ENCODE data around the gene STAP2.
A peak's percentile ranks its signal among the peaks of the same experiment; 100 is the strongest.

STAP2 gene

GRCh38 chr19:4326837-4327251 lies 11.8 kb downstream of the STAP2 start:
- DNase-seq = peak; percentile 19

- DNase-seq = no peak
These were observed 12.3 kb downstream of the STAP2 start for GRCh38 chr19:4326215-4326836.

- DNase-seq = no peak
These were observed 14.4 kb downstream of the STAP2 start for GRCh38 chr19:4324228-4324627.

DNA sequence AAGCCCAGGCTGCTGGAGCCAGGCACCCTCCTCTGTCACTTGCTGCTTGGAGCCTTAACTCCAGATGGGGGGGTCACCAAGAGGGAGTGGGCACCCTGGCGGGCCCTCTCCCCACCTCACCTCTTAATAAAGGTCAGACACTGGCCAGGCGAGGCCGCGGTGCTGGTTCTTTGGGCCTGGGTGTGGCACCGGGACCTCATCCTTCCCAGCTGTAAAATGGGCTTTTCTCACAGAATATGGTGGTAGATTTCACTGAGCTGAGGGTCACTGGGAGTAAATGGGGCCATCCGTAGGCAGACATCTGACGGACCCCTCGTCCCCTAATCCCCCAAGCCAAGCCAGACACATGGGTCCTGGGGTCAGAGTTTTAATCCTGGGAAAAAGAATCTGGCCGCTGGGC lies 14.9 kb downstream of the STAP2 start:
- DNase-seq = no peak

GRCh38 chr19:4322942-4323665 lies 15.5 kb downstream of the STAP2 start:
- no peak for DNase-seq

DNA sequence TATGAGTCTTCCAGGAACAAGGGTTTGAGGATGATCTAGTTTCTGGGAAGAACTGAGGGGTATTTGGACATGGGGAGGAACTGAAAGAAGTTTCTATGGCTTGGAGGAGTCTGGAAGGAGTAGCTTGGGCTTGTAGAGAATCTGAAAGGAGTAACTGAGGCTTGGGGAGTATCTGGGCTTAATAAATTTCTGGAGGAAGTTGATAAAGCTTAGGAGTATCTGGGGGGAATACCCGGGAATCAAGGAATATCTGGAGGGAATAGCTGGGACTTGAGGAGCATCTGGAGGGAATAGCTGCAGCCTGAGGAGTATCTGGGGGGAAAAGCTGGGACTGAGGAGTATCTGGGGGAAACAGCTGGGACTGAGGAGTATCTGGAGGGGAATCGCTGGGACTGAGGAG lies 18.2 kb downstream of the STAP2 start:
- DNase-seq = no peak

- DNase-seq = no peak
These were observed 19.4 kb downstream of the STAP2 start for GRCh38 chr19:4319067-4319718.

DNA sequence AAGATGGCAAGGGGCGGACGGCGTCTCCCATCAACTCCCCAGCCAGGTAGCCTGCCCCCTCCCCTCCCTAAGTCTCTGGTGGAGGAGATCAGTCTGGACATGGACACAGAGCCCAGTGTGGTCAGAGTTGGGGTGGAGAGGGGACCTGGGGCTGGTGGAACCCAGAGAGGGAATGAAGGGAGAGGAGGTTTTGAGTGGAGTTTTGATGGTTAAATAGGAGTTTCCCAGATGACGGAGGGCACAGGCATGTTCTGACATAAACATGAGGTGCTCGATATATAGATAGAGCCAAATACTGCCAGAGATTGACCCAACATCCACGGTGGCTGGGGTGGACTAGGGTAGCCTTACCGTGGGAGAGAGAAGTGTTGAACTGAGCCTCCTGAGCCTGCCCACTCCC lies 20.2 kb downstream of the STAP2 start:
- DNase-seq = no peak

GRCh38 chr19:4316956-4317355 lies 21.7 kb downstream of the STAP2 start:
- no peak for DNase-seq

DNA sequence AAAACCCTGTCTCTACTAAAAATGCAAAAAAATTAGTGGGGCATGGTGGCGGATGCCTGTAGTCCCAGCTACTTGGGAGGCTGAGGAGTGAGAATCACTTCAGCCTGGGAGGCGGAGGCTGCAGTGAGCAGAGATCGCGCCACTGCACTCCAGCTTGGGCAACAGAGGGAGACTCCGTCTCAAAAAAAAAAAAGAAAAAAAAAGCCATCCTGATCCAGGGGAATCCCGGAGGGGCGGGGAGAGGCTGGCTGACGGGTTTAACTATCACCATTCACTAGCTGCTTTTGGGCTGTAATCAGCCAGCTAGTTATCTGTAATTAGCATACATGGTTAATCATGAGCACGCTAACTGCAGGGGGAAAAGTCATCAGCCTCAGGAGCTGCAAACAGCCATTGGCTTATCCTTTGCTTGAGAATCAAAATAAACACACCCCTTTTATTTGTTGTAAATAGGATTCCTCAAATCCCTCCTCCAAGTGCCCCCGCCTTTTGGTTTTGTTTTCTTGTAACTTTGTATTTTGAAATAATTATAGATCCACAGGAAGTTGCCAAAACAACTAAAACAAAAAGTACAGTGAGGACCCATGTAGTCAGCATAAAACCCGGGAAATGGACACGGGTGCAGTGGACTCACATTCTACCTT lies 24.7 kb downstream of the STAP2 start:
- DNase-seq = no peak

GRCh38 chr19:4310247-4311121 lies 28.1 kb downstream of the STAP2 start:
- peak; percentile 4 for DNase-seq

DNA sequence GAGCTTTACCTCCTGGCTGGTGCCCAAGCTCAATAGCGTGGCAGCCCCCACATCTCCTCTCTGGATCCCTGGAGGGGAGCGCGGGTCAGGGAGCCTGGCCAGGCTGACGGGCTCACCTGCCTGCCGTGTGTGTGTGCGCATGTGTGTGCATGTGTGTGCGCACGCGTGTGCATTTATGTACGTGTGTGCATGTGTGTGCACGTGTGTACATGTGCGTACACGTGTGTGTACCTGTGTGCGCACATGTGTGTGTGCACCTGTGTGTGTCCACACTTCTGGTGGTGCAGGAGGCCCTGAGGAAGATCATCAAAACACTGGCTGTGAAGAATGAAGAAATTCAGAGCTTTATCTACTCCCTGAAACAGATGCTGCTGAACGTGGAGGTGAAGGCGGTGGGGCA lies 33.0 kb downstream of the STAP2 start:
- DNase-seq = no peak

- no peak for DNase-seq
These were observed 33.4 kb downstream of the STAP2 start for GRCh38 chr19:4305257-4305612.

GRCh38 chr19:4304538-4305256 lies 33.9 kb downstream of the STAP2 start, which contains the start of gene FSD1:
Gene FSD1 (plus strand): TSS chr19:4304598. CDS start chr19:4304747, 149 bp downstream.
- peak; percentile 62 for DNase-seq

DNA sequence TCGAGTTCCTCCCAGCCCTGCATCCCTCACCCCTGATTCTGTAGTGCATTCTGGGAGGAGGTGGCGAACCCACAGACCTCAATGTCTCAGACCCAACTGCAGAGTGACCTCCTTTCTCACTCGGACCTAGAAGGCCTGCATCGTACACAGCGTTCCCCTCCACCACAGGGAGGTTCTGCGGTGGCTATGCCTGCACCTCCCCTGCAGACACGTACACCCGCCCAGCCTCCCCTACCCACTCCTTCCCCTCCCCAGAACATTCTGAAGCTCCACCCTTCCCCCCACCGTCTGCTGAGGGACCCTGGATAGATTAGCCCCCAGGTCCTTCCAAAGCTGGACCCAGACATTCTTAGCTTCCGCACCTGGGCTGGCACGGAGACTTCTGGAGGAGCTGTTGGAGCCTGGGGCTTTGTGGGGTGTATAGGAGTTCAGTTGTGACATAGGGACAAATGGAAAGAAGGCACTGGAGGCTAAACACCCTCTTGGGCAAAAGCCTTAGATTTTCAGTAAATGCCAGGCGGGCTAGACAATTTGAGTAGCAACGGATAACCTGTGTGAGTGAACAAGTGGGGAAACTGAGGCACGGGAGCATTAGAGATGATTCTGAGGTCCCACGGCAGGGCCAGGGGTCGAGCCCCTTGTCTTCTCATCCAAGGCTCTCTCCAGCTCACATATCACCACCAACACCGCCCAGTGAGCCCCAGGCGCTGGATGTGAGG lies 34.6 kb downstream of the STAP2 start:
- no peak for DNase-seq

DNA sequence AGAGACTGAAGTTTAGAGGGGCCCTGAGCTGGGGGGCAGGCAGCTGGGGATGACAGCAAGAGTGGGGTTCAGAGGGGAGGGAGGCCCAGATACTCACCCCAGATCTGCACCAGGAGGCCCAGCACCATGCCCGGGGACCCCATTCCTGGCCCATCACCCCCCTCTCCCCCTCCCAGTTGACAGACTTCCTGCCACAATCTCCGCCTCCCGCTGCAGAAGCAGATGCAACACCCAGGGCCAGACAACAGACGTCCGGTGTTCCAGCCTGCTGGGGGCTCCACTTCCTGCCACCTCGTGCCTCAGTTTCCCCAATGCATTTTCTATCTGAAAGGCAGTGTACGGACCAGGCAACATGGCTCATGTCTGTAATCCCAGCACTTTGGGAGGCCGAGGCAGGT lies 36.4 kb downstream of the STAP2 start, which contains the start of gene TMIGD2:
TSS of gene TMIGD2 (minus strand) at position 147 of the 398 bp plus-strand sequence. CDS start at position 143, 4 bp downstream.
- no peak for DNase-seq

DNA sequence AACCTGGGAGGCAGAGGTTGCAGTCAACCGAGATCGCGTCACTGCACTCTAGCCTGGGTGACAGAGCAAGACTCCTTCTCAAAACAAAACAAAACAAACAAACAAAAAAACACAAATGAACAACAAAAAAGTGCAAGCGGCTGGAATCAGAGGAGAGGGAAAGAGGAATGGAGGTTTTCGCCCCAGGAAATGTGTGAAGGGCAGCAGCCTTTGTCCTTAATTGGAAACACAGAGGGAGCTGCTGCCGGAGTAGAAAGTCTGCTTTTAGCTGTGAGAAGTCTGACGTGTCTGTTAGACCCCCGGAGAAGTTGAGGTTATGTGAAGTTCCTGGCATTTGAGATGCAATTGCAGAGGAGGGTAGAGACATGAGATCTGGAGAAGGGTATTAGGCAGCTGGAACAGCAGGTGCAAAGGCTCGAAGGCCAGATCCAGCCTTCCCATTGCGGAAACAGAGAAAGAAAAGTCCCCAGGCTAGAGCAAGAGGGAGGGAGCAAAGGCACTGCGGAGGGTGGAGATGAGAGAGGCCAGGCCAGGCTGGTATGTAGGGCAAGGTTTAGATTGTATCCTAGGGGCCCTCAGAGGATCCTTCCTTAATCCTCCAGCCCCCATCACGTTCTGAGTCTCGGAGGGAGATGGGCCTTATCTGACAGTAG lies 36.9 kb downstream of the STAP2 start:
- no peak for DNase-seq

- DNase-seq = no peak
These were observed 38.0 kb downstream of the STAP2 start for GRCh38 chr19:4300589-4300988.

- DNase-seq = no peak
These were observed 39.6 kb downstream of the STAP2 start for GRCh38 chr19:4298810-4299550.
